T-helper 9 cell (primary cell): Measurements from ENCODE around the gene TRABD.

Experiments
- DNase-seq: peaks from one replicate; pipeline ENCODE4 v3.0.0-alpha.2; 2020

The TRABD gene

DNA sequence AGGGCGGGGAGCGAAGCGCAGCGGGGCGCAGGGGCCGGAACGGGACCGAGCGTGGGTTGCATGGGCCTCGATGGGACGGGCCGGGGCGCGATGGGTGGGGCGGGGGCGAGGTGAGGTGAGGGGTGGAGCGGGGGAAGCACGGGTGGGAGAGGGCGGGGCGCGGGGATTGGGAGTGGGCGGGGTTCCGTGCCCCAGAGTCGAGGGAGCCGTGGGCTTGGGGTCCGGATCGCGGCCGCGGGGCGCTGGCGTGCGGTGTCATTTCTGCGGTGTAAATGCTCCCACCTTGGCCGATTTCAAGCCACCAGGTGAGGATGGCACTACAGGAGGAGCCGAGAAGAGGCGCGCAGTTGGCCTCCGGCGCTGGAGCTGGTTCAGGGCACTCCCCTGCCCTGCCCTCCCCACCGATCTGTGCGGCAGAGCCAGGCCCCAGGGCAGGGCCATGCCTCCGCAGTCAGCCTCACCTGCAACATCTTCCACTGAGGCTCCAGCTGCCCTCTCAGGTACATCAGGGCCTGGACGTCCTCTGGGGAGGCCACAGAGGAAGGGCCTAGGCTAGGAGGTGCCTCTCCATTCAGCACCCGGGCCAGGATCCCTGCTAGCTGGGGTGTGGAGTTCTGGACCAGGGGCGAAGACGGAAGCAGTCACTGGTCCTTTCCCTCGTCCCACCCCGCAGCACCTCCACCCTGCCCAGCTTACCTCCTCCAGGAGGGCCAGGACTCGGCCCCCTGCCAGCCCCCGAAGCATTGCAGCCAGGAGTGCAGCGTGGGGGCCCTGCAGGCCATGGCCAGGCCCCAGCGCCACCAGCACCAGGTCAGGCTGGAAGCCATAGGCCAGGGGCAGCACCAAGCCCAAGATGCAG is 59.7 kb downstream of the TRABD start:
- no peak for DNase-seq

DNA sequence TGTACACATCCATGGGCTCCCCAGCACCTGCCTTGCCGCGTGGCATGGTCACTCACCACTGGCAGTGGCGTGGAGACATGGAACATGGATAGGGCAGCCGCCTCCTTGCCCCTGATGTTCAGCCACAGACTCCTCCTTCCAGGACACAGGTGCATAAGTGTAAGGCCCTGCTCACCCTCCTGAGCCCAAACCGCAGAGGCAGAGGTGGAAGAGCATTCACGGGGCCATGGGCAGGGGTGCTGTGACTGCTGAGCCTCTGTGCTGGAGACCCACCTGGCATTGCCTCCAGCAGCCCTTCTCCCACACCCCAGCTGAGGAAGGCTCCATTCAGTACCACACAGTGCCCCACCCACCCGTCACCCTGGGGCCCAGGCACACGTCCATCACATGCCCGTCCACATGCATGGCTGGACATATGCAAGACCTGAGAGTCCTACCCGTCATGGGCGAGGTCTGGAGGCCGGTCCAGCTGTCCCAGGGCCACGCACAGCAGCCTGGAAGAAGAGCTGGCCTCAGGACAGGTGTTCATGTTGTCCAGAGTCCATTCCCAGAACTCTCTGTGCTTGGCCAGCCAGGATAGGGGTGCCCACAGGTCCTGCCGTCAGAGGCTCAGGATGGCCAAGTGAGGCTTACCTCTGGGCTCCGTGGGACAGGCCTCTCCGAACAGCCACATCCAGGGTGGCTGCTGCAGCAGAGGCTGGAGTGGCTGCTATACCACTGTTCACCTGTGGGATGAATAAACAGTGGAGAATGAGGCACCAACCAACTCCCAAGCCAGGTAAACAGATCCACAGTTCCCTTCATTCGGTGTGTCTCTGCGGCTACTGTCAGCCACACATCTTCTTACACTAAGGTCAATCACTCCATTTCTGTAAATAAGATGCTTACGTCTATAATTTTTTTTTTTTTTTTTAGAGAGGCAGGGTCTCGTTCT is 60.8 kb downstream of the TRABD start:
- DNase-seq = no peak

DNA sequence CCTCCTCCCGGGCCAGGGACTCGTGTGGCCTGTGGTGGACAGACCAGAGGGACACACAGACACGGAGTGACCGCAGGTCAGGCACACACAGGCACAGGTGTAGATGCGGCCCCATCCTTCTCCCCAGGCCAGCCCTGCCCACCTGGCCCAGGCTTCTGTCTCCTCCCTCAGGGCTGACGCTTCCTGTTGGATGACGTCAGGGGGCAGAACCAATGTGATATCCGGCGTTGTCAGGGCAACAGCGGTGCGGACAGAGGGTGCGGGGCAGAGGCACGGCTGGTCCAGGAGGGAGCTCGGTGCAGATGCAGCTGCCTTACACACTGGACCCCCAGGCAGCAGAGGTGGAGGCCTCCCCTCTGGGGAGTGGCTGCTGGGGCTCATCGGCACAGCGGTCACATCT is 62.0 kb downstream of the TRABD start:
- DNase-seq = peak; percentile 57

DNA sequence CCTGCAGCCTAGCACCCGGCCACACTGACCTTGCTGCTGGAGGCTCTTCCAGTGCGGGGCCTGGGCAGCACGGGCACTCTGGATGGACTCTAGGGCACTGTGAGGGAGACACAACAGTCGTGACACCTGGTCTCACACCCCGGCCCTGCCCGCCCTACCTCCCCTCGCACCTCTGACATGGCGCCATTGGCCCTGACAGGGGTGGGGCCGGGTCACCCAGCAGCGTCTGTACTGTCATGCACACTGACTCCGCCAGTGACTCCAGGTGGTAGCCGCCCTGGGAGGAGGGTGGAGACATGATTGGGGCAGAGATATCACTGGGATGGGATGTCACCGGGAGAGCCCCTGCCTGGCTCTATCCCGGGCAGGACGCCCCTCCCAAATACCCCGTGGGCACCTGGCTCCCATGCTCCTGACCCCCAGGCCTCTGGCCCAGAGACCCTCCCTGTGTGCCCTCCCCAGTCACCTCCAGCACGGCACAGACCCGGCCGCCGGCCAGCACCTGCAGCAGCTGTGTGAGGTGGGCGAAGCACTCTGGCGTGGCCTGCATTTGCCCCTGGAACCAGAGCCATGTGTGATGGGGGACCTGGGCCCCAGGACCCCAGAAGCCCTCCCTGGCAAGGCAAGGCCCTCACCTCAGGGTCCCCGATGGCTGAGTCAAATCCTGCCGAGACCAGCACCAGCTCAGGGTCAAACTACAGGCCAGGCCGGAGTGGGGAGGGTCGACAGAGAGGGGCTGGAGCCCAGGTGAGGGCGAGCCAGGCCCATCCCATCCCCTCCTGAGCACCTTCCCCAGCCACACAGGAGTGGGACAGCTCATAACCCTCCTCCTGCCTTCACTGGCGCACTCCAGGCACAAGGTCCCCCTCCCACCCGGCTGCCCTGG is 62.7 kb downstream of the TRABD start:
- no peak for DNase-seq
